ENCODE results near the gene CGN. TPM values are rescaled to one million over a fixed set of nuclear protein-coding genes. Genes with fewer than 3 reads are reported as not detected.

The CGN gene
- total RNA-seq, 2 experiments from 2014 or later, result 0.08 to 0.28 TPM

DNA sequence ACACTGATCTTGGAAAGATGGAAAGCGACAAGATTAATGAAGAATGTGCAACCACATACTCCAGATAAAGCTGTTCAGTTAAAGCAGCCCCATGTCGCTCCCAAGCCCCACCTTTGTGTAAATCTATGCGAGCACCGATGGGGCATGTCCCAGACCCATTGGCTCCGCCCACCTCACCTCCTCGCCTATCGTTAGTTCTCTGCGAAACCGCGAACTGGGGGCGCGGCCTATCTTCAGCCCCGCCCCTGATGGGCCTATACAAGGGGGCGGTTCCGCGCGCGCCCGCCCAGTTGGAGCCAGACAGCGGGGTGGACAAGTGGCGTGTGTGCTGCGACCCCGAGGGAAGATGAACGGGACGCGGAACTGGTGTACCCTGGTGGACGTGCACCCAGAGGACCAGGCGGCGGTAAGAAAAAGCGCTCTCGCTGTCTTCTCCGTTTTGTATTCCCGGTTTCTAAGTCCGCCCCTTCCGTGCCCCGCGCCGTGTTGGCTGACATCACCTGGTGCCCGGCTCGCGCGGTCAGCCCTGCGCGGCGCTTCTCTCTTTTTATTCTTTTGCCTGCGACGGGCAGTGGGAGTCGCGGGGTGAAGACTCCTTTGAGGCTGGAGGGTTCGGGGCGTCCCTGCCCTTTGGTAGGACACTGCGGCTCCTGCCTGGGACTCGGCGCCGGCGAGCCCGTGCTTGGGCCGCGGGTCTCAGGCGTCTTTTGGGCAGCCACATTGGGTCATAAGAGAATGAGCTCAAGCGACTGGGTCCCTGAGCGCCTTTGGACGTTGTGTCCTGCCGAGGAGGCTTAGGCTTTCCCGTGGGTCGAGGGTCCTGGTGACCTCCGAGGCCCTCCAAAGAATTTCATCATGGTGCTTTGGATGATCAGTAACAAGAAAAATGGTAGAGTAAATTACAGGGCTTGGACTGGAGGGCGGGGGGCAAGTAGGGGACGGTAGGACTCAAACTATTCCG, 29.1 kb downstream of the CGN start, which contains the start of gene TUFT1:
TSS of gene TUFT1 (plus strand) at position 289 of the 961 bp plus-strand sequence. CDS start at position 347, 58 bp downstream.
- Mint-ChIP-seq H3K36me3 (ENCODE audit: low read depth) (peaks cover 8% of the 10 kb centered on the region), H3K27ac (peak within 1 kb of the TSS; percentile 86), H3K4me3 (peak within 1 kb of the TSS; percentile 97), H3K9me3 (no peaks in the 10 kb centered on the region), H3K4me1 (ENCODE audit: low read depth) (peaks cover 24% of the 10 kb centered on the region), H3K27me3 (no peaks in the 10 kb centered on the region)
- ChIA-PET CTCF (interaction anchor here (0.5 to 1.1 kb wide), 2 partner anchors 95 to 96 kb away, joined by 4 read pairs; no protein-coding TSS in a partner anchor), POLR2A (interaction anchor here (0.8 to 2.1 kb wide), 4 partner anchors 9 to 223 kb away, joined by 3 to 7 read pairs (median 4); partner anchors contain the start of genes CGN, MRPL9 and SNX27)
- no peaks in the 10 kb centered on the region for H3K9me3 ChIP-seq (ENCODE audit: control insufficient read depth in 1 of 2, insufficient read depth in 1 of 2, low read length in 2 of 2)
- no peaks in the 10 kb centered on the region for H3K36me3 ChIP-seq (ENCODE audit: insufficient read depth, low read length)
- peak; percentile 88 to 97 (median 93) for DNase-seq
- TF ChIP-seq, protein P1, sequence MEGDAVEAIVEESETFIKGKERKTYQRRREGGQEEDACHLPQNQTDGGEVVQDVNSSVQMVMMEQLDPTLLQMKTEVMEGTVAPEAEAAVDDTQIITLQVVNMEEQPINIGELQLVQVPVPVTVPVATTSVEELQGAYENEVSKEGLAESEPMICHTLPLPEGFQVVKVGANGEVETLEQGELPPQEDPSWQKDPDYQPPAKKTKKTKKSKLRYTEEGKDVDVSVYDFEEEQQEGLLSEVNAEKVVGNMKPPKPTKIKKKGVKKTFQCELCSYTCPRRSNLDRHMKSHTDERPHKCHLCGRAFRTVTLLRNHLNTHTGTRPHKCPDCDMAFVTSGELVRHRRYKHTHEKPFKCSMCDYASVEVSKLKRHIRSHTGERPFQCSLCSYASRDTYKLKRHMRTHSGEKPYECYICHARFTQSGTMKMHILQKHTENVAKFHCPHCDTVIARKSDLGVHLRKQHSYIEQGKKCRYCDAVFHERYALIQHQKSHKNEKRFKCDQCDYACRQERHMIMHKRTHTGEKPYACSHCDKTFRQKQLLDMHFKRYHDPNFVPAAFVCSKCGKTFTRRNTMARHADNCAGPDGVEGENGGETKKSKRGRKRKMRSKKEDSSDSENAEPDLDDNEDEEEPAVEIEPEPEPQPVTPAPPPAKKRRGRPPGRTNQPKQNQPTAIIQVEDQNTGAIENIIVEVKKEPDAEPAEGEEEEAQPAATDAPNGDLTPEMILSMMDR (IDR thresholded peaks at IDR 0.05), result no peak
- no peaks in the 10 kb centered on the region for H3K27me3 ChIP-seq (ENCODE audit: control insufficient read depth in 1 of 2, insufficient read depth in 2 of 2, low read length in 2 of 2)
- H3K27ac ChIP-seq (ENCODE audit: low read depth in 1 of 2, low read length in 2 of 2), result peak within 1 kb of the TSS in 1 of 2 donors; percentile 10
- peaks cover 25% of the 10 kb centered on the region for H3K4me1 ChIP-seq (ENCODE audit: insufficient read depth, low read length)
- intact Hi-C loops (cut with DNase I, micrococcal nuclease), result loop anchor here (2.0 kb wide), 3 partner anchors 30 to 98 kb away; partner anchors contain the start of gene CGN (in 1 of the 2)
- peak; percentile 99 for ATAC-seq (ENCODE audit: poor library complexity)
- peak within 1 kb of the TSS; percentile 73 for H3K4me3 ChIP-seq (ENCODE audit: low read length)

DNA sequence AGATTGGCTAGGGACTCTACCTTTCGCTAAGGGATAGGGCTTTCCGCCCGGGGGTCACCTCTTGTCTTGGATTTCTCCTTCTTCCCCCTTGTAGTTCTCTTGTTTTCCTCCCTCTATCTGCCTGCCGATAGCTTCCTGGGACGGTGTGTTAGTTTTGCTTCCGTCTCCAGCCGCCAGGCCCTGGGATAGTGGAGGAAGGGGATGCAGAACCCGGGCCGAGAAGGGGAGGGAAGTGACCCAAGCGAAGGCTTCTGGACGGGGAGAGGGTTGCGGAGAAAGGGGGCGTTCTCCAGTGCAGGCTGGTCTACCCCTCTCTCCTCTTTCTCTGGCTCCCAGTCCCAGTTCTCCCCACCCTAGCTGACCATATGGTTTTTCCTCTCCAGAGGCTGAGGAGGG, 29.8 kb downstream of the CGN start:
- peaks cover 8% of the 10 kb centered on the region for H3K36me3 Mint-ChIP-seq (ENCODE audit: low read depth)
- ChIA-PET CTCF (interaction anchor here (0.8 kb wide), 1 partner anchor 97 kb away, joined by 3 read pairs; no protein-coding TSS in a partner anchor), POLR2A (no interaction called here)
- H3K27me3 Mint-ChIP-seq, result no peaks in the 10 kb centered on the region
- peak overlapping the region; percentile 86 for H3K27ac Mint-ChIP-seq
- Histone ChIP-seq H3K27ac (ENCODE audit: low read depth in 1 of 2, low read length in 2 of 2) (no peak overlapping the region), H3K4me3 (ENCODE audit: low read length) (peak overlapping the region; percentile 73), H3K4me1 (ENCODE audit: insufficient read depth, low read length) (peaks cover 25% of the 10 kb centered on the region), H3K36me3 (ENCODE audit: insufficient read depth, low read length) (no peaks in the 10 kb centered on the region), H3K27me3 (ENCODE audit: control insufficient read depth in 1 of 2, insufficient read depth in 2 of 2, low read length in 2 of 2) (no peaks in the 10 kb centered on the region), H3K9me3 (ENCODE audit: control insufficient read depth in 1 of 2, insufficient read depth in 1 of 2, low read length in 2 of 2) (no peaks in the 10 kb centered on the region)
- DNase-seq (peak in 3 of 14 experiments; percentile 5 to 31 (median 17)), ATAC-seq (ENCODE audit: poor library complexity) (no peak)
- H3K4me3 Mint-ChIP-seq, result peak overlapping the region; percentile 97
- intact Hi-C loops (cut with DNase I, micrococcal nuclease), result loop anchor here (2.0 kb wide), 3 partner anchors 30 to 98 kb away; partner anchors contain the start of gene CGN (in 1 of the 2)
- TF ChIP-seq, protein P1 (IDR thresholded peaks at IDR 0.05), result no peak
- H3K4me1 Mint-ChIP-seq (ENCODE audit: low read depth), result peaks cover 24% of the 10 kb centered on the region
- H3K9me3 Mint-ChIP-seq, result no peaks in the 10 kb centered on the region

DNA sequence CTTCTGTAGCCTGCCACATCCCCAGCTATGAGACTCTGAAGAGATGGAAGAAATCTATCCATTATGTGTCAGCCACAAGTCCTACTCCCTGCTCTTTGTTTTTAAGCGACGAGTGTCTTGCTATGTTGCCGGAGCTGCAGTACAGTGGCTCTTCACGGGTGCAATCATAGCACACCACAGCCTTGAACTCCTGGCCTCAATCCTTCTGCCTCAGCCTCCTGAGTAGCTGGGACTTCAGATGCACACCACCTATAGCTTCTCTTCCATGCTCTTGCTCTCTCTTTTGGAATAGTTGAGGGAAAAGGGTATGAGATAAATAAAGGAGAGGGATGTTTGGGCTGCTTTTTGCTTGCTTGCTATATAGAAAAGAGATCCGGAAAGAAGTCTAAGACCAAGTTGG, 30.6 kb downstream of the CGN start:
- ATAC-seq (ENCODE audit: poor library complexity) (no peak), DNase-seq (no peak)
- Mint-ChIP-seq H3K9me3 (no peaks in the 10 kb centered on the region), H3K27me3 (no peaks in the 10 kb centered on the region), H3K27ac (no peak overlapping the region), H3K4me3 (peak overlapping the region; percentile 97), H3K36me3 (ENCODE audit: low read depth) (peaks cover 8% of the 10 kb centered on the region), H3K4me1 (ENCODE audit: low read depth) (peaks cover 24% of the 10 kb centered on the region)
- POLR2A ChIA-PET, result no interaction called here
- TF ChIP-seq, protein P1 (IDR thresholded peaks at IDR 0.05), result no peak
- intact Hi-C loops (cut with DNase I, micrococcal nuclease), result loop anchor here (2.0 kb wide), 3 partner anchors 31 to 99 kb away; partner anchors contain the start of gene CGN (in 1 of the 2)
- H3K4me1 ChIP-seq (ENCODE audit: insufficient read depth, low read length), result peaks cover 25% of the 10 kb centered on the region
- CTCF ChIA-PET, result interaction anchor here (0.8 kb wide), 1 partner anchor 97 kb away, joined by 3 read pairs; no protein-coding TSS in a partner anchor
- H3K27ac ChIP-seq (ENCODE audit: low read depth in 1 of 2, low read length in 2 of 2), result no peak overlapping the region
- H3K4me3 ChIP-seq (ENCODE audit: low read length), result no peak overlapping the region
- no peaks in the 10 kb centered on the region for H3K36me3 ChIP-seq (ENCODE audit: insufficient read depth, low read length)
- H3K27me3 ChIP-seq (ENCODE audit: control insufficient read depth in 1 of 2, insufficient read depth in 2 of 2, low read length in 2 of 2), result no peaks in the 10 kb centered on the region
- no peaks in the 10 kb centered on the region for H3K9me3 ChIP-seq (ENCODE audit: control insufficient read depth in 1 of 2, insufficient read depth in 1 of 2, low read length in 2 of 2)
